ENCODE data around the gene DGAT2.

The DGAT2 gene

GRCh38 chr11:75831915-75832502, 63.4 kb downstream of the DGAT2 start:
- DNase-seq = no peak

DNA sequence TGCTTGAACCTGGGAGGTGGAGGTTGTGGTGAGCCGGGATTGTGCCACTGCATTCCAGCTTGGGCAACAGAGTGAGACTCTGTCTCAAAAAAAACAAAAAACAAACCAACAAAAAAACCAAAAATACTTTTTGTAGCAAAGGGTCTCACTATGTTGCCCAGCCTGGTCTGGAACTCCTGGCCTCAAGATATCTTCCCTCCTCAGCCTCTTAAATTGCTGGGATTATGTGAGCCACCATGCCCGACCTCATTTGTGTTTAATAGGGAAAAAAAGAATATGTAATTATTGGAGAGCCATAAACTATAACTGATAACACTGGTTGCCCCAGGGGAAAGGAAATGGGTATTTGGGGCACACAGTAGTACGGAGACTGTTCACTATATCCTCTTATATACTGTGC, 66.2 kb downstream of the DGAT2 start:
- DNase-seq = no peak

DNA sequence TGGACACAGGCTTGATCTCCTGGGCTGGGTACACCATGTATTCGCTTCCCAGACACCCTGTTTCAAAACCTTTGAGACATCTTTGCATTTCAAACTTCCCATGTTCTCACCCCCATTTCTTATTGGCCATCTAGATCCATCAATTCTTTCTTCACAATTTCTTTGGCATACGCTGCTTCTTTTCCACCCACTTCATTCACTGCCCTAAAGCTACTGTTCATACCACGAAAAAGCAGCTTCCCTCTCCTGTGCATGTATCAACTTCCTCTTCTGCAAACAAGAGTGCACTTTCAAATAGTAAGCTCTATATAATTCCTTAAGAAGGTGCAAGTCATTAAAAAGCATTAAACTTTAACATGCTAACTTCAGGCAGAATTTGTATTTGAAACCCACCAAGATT, 67.8 kb downstream of the DGAT2 start:
- no peak for DNase-seq

DNA sequence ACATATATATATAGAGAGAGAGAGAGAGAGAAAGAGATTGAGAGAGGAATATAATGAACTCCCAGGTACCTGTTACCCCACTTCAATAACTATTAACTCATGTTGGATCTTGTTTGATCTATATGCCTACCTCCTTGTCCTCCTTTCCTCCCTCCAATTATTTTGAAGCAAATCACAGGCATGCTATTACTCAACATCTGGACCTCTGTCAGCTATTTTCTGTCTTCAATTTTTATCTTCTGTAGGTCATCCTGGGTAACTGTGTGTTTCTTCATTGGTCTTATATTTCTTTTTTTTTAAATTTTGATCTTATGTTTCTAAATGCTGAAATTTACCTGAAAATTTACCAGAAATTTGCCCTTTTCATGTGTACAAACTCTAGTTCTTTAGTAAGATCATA, 71.3 kb downstream of the DGAT2 start:
- DNase-seq = no peak

DNA sequence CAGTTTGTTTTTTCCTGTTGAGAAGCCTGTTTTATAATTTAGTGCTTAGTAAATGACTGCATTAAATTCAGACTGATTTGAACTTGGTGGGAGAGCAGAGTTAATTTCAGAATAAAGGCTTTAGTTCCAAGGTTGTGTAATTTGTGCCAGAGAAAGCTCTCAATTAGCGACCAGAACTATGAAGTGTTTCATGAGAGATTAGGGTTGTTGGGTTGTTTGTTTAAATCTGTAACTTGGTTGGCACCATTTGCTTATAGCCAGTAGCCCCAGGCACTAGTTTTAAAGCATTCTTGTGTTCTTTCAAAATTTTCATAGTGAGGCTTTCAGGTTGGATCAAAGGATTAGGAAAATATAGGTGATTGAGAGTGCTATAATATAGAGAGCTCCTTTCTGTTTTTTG, 71.9 kb downstream of the DGAT2 start:
- no peak for DNase-seq

GRCh38 chr11:75841739-75842138, 73.2 kb downstream of the DGAT2 start:
- DNase-seq = no peak

- DNase-seq = no peak
These were observed 76.7 kb downstream of the DGAT2 start for GRCh38 chr11:75845324-75845723.

GRCh38 chr11:75849894-75850293, 81.3 kb downstream of the DGAT2 start:
- DNase-seq = no peak

DNA sequence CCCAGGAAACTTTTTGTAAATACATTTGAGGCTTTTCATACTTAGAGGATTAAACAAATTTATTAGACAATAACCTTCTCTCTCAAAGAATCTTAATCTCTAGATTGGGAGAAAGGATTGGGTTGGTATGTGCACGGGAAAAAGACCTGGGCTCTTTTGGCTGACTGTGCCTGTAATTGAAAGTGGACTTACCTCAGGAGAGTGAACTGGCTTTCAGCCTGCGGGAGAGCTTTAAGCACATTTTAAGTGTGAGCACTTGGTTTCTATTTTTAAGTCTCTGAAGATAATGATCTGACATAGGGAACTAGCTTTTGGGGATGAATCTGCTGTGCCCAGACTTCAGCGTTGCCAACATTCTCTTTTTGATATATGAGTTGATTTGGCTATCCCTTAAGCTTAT, 82.2 kb downstream of the DGAT2 start:
- no peak for DNase-seq

All from NCI-H2107 (cell line).